ENCODE data around the gene PCDH12. TPM values are rescaled to one million over a fixed set of nuclear protein-coding genes. Genes with fewer than 3 reads are reported as not detected.

PCDH12 gene
- total and polyA plus RNA-seq, 9 donors: 13.0 to 19.9 (median 18.7) TPM

DNA sequence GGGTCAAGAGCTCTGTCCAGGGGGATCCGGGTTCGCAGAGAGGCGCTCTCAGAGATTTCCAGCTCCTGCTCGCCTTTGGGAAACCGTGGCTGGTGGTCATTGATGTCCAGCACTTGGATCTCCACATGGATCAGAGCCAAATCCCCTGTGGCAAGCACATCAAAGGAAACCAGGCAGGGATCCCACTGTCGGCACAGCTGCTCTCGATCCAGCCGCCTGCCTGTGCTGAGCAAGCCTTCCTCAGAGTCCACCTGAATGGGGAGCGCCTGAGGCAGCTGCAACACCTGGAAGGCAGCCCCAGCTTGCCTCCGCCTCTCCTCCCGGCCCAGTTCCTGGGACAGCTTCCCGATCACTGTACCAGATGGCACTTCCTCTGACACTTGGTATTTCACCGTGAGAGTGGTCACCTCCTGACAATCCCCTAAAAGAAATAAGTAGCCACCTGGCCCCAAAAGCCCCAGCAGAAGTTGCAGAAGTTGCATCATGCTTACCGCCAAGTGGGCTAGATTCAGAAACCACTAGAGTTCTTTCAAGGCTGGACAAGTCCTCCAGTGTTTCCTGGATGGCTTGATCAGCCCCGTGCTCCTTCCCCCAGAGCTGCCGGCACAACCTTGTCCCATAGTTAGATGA, 520 bp downstream of the PCDH12 start:
- WGBS (ENCODE audit: insufficient coverage): 50% methylated on average over 11 of the region's 16 CpGs
- H3K9me3 ChIP-seq (replicated peaks; ENCODE audit: control insufficient read depth, low read depth, low read length): no peaks in the 10 kb centered on the region
- H3K4me1 ChIP-seq (ENCODE audit: control insufficient read depth, insufficient read depth, low read length): peaks cover 34% of the 10 kb centered on the region
- peak overlapping the region; percentile 88 for H3K27ac ChIP-seq (ENCODE audit: low read length)
- H3K36me3 ChIP-seq (ENCODE audit: control insufficient read depth, insufficient read depth, low read length): peaks cover 5% of the 10 kb centered on the region
- DNase-seq: peak; percentile 33
- no peaks in the 10 kb centered on the region for H3K27me3 ChIP-seq (ENCODE audit: control insufficient read depth, insufficient read depth, low read length)
- H3K4me3 ChIP-seq (ENCODE audit: low read length): peak overlapping the region; percentile 43

DNA sequence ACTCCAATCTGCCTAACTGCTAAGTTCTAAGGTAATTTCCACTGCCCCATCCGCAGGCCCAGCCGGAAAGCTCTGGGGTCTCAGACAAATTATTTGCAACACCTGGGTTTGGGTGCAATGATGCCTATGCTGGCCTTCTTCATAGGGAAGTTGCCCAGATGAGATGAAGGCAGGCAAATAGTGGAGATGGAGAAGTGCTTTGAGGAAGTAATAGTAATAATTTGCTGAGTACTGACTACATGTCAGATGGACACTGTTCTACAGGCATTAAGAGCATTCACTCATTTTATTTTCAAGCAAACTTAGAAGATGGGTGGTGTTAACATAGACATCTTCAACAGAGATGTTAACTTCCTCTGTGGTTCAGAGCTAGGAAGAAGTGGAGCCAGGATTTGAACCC, 3.8 kb downstream of the PCDH12 start:
- DNase-seq: peak; percentile 46
- H3K4me3 ChIP-seq (ENCODE audit: low read length): peak overlapping the region; percentile 35
- no peak overlapping the region for H3K27ac ChIP-seq (ENCODE audit: low read length)
- H3K27me3 ChIP-seq (ENCODE audit: control insufficient read depth, insufficient read depth, low read length): no peaks in the 10 kb centered on the region
- H3K4me1 ChIP-seq (ENCODE audit: control insufficient read depth, insufficient read depth, low read length): peaks cover 29% of the 10 kb centered on the region
- 70% methylated on average over 2 of the region's 2 CpGs for WGBS (ENCODE audit: insufficient coverage)
- no peaks in the 10 kb centered on the region for H3K9me3 ChIP-seq (replicated peaks; ENCODE audit: control insufficient read depth, low read depth, low read length)
- peaks cover 15% of the 10 kb centered on the region for H3K36me3 ChIP-seq (ENCODE audit: control insufficient read depth, insufficient read depth, low read length)

GRCh38 chr5:141952020-141952419, 6.0 kb downstream of the PCDH12 start:
- H3K27me3 ChIP-seq (ENCODE audit: control insufficient read depth, insufficient read depth, low read length): no peaks in the 10 kb centered on the region
- H3K4me1 ChIP-seq (ENCODE audit: control insufficient read depth, insufficient read depth, low read length): peaks cover 8% of the 10 kb centered on the region
- WGBS (ENCODE audit: insufficient coverage): 43% methylated on average over 1 of the region's 2 CpGs
- peaks cover 15% of the 10 kb centered on the region for H3K36me3 ChIP-seq (ENCODE audit: control insufficient read depth, insufficient read depth, low read length)
- no peak overlapping the region for H3K27ac ChIP-seq (ENCODE audit: low read length)
- no peak for DNase-seq
- no peaks in the 10 kb centered on the region for H3K9me3 ChIP-seq (replicated peaks; ENCODE audit: control insufficient read depth, low read depth, low read length)
- no peak overlapping the region for H3K4me3 ChIP-seq (ENCODE audit: low read length)

DNA sequence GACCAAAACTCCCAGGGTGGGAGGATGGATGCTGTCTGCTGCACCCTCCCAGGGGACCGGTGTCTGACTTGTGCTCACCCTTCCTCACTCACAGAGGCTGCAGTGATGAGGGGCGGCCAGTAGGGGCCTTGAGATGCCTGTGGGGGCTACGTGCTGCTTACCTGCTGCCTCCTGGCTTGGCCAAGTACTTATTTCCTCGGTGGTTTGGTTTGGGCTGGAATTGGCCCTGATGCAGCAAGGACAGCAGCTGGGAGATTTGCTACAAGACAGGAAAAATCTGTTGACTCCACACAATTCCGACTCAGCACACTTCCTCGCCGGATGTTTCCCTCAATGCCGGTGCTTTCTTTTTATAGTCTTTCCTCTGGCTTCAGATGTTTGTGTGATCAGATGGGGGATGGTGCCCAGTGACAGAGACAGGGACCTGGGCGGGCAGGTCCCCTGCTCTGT, 6.6 kb downstream of the PCDH12 start:
- no peaks in the 10 kb centered on the region for H3K9me3 ChIP-seq (replicated peaks; ENCODE audit: control insufficient read depth, low read depth, low read length)
- peaks cover 10% of the 10 kb centered on the region for H3K4me1 ChIP-seq (ENCODE audit: control insufficient read depth, insufficient read depth, low read length)
- WGBS (ENCODE audit: insufficient coverage): 40% methylated on average over 1 of the region's 9 CpGs
- H3K4me3 ChIP-seq (ENCODE audit: low read length): no peak overlapping the region
- peak; percentile 79 for DNase-seq
- H3K27ac ChIP-seq (ENCODE audit: low read length): peak overlapping the region; percentile 60
- H3K36me3 ChIP-seq (ENCODE audit: control insufficient read depth, insufficient read depth, low read length): peaks cover 17% of the 10 kb centered on the region
- H3K27me3 ChIP-seq (ENCODE audit: control insufficient read depth, insufficient read depth, low read length): no peaks in the 10 kb centered on the region

DNA sequence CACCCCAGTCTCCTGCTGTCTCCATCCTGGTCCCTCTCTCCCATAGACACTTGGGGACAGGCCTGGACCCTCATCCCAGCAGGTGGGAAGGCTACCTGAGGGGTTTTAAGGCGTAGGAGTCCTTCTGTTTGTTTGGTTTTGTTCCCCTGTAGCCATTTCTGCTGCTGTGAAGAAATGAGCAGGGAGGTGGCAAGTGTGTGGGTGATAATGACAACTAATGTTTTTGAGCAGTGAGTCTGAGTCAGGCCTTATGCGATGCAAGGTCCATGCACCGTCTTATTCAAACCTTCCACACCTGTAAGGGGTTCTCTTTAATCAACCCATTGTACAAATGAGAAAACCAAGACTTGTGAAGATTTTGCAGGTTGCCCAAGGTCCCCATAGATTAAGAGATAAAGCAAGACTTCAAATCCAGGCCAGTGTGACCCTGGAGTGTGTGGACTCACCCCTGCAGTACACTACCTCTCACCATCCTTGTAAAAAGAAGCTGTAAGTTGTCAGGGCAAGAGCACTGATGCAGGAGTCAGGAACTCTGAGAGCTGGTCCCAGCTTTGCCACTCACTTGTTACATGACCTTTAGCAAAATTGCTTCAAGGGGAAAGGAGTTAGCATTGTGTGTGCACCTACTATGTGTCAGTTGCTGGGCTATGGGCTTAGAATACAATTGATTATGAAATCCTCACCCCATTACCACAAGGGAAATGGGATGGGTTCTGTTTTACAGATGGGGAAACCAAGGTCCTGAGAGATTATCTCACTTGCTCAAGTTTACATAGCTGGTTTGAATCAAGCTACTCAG, 7.6 kb downstream of the PCDH12 start:
- Histone ChIP-seq H3K4me1 (ENCODE audit: control insufficient read depth, insufficient read depth, low read length) (peaks cover 20% of the 10 kb centered on the region), H3K4me3 (ENCODE audit: low read length) (no peak overlapping the region), H3K27me3 (ENCODE audit: control insufficient read depth, insufficient read depth, low read length) (peaks cover 2% of the 10 kb centered on the region), H3K36me3 (ENCODE audit: control insufficient read depth, insufficient read depth, low read length) (peaks cover 12% of the 10 kb centered on the region), H3K9me3 (replicated peaks; ENCODE audit: control insufficient read depth, low read depth, low read length) (no peaks in the 10 kb centered on the region), H3K27ac (ENCODE audit: low read length) (no peak overlapping the region)
- 86% methylated on average over 1 of the region's 3 CpGs for WGBS (ENCODE audit: insufficient coverage)
- DNase-seq: no peak

DNA sequence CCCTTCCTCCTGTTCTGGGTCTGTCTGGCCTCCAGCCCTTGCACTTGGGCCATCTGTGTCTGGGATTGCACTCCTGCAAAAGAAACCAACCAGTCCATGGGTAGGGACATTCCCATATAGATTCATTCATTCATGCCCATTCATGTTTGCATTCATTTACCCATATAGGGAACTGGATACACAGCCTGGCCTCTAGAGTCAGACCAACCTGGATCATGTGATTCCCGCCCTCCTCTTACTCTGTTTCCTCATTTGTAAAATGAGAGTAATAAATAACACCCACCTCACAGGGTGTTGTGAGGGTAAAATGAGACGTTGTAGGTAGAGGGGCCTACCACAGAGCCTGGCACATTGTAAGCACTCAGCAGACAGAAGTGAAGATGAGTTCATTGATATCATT, 8.5 kb downstream of the PCDH12 start:
- Histone ChIP-seq H3K4me1 (ENCODE audit: control insufficient read depth, insufficient read depth, low read length) (peaks cover 25% of the 10 kb centered on the region), H3K27ac (ENCODE audit: low read length) (no peak overlapping the region), H3K27me3 (ENCODE audit: control insufficient read depth, insufficient read depth, low read length) (peaks cover 2% of the 10 kb centered on the region), H3K36me3 (ENCODE audit: control insufficient read depth, insufficient read depth, low read length) (peaks cover 18% of the 10 kb centered on the region), H3K9me3 (replicated peaks; ENCODE audit: control insufficient read depth, low read depth, low read length) (no peaks in the 10 kb centered on the region), H3K4me3 (ENCODE audit: low read length) (no peak overlapping the region)
- WGBS (ENCODE audit: insufficient coverage): 40% methylated on average over 1 of the region's 2 CpGs
- no peak for DNase-seq

DNA sequence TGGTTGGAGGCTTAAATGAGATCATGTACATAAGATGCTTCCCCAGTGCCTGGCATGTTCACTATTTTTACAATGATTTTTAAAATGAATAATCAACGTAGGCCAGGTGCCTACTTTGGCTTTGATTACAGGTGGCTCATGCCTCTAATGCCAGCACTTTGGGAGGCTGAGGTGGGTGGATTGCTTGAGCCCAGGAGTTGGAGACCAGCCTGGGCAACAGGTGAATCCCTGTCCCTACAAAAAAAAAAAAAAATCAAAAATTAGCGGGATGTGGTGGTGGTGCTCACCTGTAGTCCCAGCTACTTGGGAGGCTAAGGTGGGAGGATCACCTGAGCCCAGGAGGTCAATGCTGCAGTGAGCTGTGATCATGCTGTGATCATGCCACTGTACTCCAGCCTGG, 9.2 kb downstream of the PCDH12 start:
- Histone ChIP-seq H3K27me3 (ENCODE audit: control insufficient read depth, insufficient read depth, low read length) (peaks cover 2% of the 10 kb centered on the region), H3K4me1 (ENCODE audit: control insufficient read depth, insufficient read depth, low read length) (peaks cover 25% of the 10 kb centered on the region), H3K9me3 (replicated peaks; ENCODE audit: control insufficient read depth, low read depth, low read length) (no peaks in the 10 kb centered on the region), H3K4me3 (ENCODE audit: low read length) (no peak overlapping the region), H3K36me3 (ENCODE audit: control insufficient read depth, insufficient read depth, low read length) (peaks cover 18% of the 10 kb centered on the region), H3K27ac (ENCODE audit: low read length) (no peak overlapping the region)
- DNase-seq: no peak
- 100% methylated on average over 1 of the region's 2 CpGs for WGBS (ENCODE audit: insufficient coverage)

- Histone ChIP-seq H3K4me1 (ENCODE audit: control insufficient read depth, insufficient read depth, low read length) (peaks cover 25% of the 10 kb centered on the region), H3K9me3 (replicated peaks; ENCODE audit: control insufficient read depth, low read depth, low read length) (no peaks in the 10 kb centered on the region), H3K27me3 (ENCODE audit: control insufficient read depth, insufficient read depth, low read length) (peaks cover 2% of the 10 kb centered on the region), H3K36me3 (ENCODE audit: control insufficient read depth, insufficient read depth, low read length) (peaks cover 18% of the 10 kb centered on the region), H3K27ac (ENCODE audit: low read length) (no peak overlapping the region), H3K4me3 (ENCODE audit: low read length) (no peak overlapping the region)
- 68% methylated on average over 3 of the region's 4 CpGs for WGBS (ENCODE audit: insufficient coverage)
- DNase-seq: no peak
These were observed 10.7 kb downstream of the PCDH12 start for GRCh38 chr5:141947316-141947715.

- peak; percentile 60 for DNase-seq
- WGBS (ENCODE audit: insufficient coverage): 24% methylated on average over 21 of the region's 25 CpGs
- H3K9me3 ChIP-seq (replicated peaks; ENCODE audit: control insufficient read depth, low read depth, low read length): no peaks in the 10 kb centered on the region
- peaks cover 20% of the 10 kb centered on the region for H3K4me1 ChIP-seq (ENCODE audit: control insufficient read depth, insufficient read depth, low read length)
- H3K36me3 ChIP-seq (ENCODE audit: control insufficient read depth, insufficient read depth, low read length): peaks cover 18% of the 10 kb centered on the region
- peaks cover 2% of the 10 kb centered on the region for H3K27me3 ChIP-seq (ENCODE audit: control insufficient read depth, insufficient read depth, low read length)
- H3K27ac ChIP-seq (ENCODE audit: low read length): no peak overlapping the region
- no peak overlapping the region for H3K4me3 ChIP-seq (ENCODE audit: low read length)
These were observed 12.4 kb downstream of the PCDH12 start for GRCh38 chr5:141945511-141946051.

DNA sequence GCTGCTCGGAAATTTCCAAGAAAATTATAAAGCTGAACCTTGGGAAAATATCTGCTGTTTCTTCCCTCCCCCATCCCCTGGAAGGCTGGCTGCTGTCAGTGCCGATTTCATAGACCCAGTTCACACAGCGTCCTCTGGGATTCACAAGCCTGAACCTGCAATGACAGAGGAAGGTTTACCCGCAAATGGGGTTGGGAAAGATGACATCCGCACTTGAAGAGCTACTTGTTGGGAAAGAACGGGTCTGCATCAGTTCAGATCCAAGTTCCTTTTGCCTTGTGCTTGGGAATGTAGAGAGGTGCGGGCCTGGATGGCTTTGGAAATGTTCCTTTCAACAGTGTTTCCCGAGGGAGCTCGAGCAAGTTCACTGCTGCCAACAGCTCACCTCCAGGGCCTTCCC, 13.9 kb downstream of the PCDH12 start:
- DNase-seq: no peak
- Histone ChIP-seq H3K4me3 (ENCODE audit: low read length) (no peak overlapping the region), H3K27ac (ENCODE audit: low read length) (no peak overlapping the region), H3K27me3 (ENCODE audit: control insufficient read depth, insufficient read depth, low read length) (peaks cover 2% of the 10 kb centered on the region), H3K4me1 (ENCODE audit: control insufficient read depth, insufficient read depth, low read length) (peaks cover 19% of the 10 kb centered on the region), H3K9me3 (replicated peaks; ENCODE audit: control insufficient read depth, low read depth, low read length) (no peaks in the 10 kb centered on the region), H3K36me3 (ENCODE audit: control insufficient read depth, insufficient read depth, low read length) (peaks cover 26% of the 10 kb centered on the region)
- WGBS (ENCODE audit: insufficient coverage): 80% methylated on average over 6 of the region's 9 CpGs
